ENCODE measurements around the gene LANCL2.
A peak's percentile ranks its signal among the peaks of the same experiment; 100 is the strongest.
"Not testable (repeated sequence)": the region's sequence is repeated elsewhere in the genome, so short reads cannot be mapped to it uniquely, and the experiment has no call there.

The LANCL2 gene

DNA sequence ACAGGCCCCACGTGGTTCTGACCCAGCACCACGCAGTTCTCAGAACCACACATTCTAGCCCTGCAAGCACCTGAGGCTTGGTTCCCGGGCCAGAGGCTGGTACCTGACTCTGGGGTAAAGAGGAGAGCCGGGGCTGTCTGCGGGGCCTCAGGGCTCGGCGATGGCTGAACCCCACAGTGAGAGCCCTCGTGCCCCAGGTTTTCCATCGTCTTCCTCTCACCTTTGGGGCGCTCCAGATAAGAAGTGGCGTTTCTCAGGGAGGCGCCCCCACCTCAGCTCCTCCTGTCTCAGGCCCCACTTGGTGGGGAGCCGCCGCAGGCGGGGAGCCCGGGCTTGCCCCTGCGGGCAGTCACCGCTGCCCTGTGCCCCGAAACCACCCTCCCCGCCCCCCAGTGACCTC is 2.2 kb upstream of the LANCL2 start:
- no peak for DNase-seq

DNA sequence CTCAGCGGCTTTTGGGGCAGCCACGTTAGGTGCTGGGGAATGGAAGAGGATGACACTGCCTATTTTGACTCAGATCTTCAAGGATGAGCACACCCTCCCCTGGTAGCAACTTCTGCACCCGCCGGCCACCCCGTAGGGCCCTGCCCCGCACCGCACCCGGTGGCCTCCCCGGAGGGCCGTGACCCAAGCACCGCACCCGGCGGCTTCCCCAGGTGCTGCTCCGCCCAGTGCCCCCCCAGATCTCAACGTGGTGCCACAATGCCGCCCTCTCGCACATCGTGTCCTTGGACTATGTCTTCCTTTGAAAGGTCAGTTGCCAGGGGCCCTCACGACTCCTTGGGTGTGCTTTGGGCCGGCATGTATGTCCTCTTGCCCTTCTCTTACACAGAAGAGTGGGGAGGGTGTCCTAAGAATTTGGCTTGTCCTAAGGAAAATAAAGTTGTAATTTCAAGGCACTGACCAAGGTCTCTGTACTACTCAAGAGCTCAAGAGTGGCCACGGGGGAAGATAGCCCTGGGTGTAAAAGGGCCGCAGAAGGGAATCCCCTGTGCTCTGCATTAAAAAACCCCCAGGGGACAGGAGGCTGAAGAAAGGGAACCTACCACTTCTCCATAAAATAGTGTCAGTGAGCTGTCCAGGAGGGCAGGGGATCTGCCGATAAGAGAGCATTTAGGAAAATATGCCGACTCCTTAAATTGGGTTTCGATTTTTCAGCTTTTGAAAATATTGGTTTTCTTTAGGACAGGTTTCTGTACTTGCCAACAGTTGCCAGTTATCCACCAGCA is 1.6 kb upstream of the LANCL2 start:
- no peak for DNase-seq

DNA sequence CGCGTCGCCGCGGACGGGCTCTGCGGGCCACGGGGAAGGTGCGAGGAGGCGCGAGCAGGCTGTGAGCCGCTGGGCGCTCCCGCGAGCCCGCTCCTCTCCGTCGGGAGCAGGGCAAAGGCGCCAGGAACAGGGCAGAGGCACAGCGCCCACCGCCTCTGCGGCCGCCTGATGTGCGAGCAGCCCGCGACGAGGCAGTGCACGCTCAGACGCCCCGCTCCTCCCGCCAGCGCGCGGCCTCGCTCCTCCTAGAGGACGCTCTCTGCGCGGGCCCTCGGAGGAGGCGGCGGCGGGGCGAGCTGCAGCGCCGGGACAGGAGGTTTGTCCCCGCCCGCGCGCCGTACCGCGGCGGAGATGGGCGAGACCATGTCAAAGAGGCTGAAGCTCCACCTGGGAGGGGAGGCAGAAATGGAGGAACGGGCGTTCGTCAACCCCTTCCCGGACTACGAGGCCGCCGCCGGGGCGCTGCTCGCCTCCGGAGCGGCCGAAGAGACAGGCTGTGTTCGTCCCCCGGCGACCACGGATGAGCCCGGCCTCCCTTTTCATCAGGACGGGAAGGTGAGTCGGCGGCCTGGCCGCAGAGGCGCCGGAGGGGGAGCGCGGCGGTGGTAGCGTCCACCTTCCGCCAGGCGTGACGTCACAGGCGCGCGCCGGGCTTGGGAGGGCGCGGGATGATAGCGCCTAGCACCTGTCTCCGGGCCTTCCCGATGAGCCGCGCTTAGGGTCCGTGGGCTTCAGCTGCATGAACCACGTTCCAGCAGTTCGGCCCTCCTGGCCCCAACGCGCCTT is 731 bp downstream of the LANCL2 start:
- peak; percentile 95 for DNase-seq

DNA sequence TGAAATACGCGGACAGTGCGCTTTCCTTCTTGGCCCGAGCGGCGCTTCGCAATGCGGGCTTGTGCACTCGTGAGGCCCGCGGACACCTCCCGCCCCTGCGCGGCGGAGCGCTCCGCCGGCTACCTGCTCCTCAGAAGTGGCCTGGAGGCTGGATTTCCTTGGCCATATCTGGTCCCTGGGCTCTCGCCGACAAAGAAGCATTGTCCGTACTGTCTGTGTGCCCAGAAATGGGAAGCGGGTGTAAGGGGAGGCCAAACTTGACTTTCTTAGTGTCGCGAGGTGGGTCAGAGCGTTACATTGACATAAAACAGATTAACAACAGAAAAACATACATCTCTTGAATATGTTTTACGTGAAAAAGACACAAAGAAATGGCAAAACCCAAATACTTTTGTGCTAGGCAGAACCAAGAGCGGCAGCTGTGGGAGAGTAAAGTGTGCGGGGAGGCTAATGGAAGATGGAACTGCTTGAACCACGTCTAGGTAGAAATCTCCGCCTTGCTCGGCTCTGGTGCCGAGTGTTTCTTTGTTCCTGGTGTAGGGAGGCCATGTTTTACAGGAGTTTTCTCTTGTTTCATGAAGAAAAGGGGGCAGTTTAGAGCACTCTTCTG is 1.4 kb downstream of the LANCL2 start:
- DNase-seq: peak; percentile 12

DNA sequence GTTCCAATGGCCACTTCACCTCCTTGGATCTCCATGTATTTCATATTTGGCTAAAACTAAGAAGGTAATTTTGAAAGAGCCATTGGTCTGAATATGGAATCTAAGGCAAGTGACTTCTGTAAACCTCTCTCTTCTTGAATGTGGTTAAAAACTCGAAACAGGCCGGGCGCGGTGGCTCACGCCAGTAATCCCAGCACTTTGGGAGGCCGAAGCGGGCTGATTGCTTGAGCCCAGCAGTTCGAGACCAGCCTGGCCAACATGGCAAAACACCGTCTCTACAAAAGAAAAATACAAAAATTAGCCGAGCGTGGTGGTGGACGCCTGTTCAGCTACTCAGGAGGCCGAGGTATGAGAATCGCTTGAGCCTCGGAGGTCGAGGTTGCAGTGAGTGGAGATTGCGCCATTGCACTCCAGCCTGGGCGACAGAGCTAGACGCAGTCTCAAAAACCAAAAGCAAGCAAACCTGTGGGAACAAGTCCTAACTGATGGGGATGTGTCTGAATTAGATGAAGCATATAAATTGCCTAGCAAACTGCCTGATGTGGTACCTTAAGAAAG is 2.2 kb downstream of the LANCL2 start:
- no peak for DNase-seq

DNA sequence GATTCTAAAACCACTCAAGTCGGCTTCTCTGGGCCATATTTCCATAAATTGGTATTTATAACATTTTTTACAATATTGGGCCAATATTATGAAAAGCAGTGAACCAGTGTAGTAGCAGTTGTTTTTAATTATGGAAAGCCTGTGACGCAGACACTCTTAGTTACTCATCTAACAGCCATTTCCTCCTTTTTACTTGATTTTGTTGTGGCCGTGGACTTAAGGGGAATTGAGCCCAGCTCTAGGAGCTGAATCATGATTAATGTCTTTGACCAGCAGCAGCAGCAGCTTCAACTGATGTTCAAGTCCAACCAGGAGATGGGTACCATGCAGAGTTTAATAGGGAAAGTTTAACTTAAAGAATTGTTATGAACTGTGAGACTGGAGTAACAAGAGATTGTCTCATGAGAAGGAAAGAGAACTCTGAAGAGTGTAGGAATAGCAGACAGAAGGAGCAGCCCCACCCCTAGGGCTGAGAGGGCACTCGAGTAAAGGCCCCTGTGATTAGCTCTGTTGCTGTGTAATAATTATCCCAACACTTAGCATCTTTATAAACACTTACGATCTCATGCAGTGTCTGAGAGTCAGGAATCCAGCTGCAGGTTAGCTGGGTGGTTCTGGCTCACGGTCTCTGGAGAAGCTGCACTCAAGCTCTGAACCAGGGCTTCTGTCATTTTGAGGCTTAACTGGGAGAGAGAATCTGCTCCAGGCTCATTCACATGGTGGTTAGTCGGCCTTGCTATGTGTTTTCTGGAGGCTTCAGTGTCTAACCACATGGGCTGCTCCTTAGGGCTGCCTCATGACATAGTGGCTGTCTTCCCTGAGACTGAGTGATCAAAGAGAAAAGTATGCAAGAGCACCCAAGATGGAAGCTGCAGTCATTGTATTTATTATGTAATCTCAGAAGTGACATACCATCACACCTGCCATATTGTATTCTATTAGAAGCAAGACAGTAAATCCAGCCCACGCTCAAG is 4.6 kb downstream of the LANCL2 start:
- DNase-seq: no peak

DNA sequence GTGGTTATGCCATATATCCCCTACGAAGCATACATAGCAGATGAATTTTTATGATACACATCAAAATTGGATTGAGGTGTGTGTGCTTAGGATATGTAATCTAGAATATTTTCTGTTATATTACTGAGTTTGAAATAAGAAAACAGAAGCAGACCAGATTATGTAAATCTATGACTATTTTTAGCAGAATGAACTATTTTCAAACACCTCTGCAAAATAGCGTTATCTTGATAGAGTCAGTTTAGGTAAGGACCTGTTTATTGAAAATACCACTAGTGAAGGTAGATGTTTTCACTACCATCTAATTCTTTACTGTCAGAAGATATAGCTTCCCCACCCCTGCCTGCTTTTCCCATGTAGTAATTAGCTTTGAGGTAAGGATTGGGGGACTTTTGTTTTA is 9.1 kb downstream of the LANCL2 start:
- no peak for DNase-seq

DNA sequence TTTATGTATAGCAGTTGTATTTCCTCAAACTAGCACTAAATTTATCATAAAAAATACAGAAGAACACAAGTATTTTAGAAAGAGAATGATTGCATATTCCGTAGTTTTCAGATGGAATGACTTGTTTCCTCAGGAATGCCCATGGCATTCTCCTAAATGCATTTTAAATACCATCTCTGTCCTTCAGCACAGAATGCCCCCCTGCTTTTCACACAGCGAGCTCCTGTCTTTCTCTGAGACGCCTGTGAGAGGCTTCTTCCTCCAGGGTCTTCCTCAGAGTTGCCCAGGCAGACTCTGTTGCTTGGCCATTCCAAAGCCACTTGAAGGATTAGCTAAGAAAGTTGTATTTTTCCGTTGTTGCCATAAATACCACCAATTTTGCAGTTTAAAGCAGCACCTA is 10.1 kb downstream of the LANCL2 start:
- DNase-seq: no peak

DNA sequence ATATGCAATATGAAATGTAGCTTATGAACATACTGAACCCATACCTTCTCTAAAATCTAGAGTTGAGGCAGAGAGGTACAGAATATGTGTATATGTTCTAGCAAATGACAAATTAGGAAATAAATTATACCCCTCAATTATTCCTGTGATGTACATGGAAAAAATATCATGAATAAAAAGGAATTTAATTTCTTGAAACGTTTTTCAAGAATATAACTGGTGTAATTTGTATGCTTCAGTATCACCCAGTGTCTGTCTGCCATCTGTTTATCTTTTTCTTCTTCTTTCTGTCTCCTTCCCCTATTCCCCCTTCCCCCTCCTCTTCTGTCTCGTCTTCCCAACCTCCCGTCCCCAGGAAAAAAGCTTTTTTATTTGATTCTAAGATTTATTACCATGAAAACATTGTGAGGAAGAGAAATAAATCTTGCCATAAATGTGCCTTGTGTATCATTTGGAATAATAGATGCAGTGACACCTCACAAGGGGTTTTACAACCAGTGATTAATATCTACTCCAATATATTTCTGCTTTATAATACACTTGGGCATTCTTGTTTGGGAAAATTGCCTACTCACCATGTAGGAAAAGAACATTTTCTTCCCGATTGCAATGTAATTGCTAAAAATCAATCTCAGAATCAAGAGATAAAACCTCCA is 12.2 kb downstream of the LANCL2 start:
- DNase-seq: no peak

DNA sequence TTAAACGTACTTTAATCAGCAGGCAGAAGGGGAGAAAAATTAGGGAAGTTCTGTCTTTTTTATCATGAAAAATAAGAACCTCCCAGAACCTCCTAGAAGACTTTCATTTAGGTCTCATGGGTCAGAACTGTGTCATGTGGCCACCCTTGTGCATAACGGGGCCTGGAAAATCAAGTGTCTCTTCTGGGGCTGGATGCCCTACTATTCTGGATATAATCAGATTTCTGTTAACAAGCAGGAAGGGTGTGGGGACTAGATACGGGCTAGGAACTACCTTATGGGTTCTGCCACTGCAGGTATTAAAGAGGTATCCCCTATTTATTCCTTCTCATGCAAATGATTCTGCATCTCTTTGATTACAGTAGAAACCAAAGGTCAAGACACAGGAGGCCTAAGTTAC is 14.1 kb downstream of the LANCL2 start:
- no peak for DNase-seq

DNA sequence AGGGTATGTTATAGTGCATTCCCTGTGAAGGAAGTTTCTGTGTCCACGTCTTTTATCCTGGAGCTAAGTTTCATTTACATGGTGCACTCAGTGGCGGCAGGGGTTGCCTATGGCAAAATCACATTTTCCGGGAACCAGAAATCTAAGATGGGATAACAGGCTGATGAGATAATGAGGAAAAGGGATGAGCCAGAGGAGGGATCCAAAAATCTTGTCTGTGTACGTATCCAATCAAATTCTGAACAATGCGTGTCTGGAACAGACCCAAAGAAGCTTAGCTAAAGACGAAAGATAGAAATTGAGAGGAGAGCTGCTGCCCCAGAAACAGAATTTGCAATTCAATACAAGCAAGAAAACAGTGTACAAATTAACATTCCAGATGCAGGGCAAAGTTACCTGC is 16.1 kb downstream of the LANCL2 start:
- no peak for DNase-seq

DNA sequence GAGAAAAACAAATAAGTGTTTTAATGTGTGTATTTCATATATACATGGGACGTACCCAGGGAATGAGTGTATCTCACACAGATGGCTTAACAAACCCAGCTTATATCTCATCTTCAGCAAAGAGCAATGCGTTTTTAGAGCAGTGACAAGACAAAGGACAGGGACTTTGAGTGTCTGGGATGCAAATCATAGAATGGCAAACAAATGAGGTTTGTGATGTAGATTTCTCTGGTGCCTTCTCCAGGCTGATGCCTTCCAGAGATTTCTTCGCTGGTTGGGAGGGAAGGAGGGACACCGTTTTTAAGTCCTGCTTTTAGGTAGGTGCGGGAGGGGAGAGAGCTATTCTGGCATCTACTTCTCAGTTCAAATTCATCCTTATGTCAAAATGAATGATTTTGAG is 16.6 kb downstream of the LANCL2 start:
- no peak for DNase-seq

DNA sequence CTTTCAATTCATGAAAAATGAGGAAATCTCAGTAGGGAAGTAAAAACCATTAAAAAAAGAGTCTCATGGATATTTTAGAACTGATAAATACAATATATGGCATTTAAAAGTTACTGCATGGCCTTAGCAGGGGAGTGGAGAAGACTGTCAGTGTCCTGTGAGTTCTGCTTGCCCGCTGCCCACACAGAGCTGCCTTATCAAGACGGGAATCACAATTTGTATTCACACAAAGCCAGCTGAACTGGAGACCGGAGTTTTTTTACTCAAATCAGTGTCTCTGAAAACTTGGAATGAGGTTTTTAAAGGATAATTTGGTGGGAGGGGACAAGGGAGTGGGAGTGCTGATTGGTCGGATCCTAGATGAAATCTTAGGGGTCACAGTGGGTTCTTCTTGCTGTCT is 17.1 kb downstream of the LANCL2 start:
- DNase-seq: no peak

DNA sequence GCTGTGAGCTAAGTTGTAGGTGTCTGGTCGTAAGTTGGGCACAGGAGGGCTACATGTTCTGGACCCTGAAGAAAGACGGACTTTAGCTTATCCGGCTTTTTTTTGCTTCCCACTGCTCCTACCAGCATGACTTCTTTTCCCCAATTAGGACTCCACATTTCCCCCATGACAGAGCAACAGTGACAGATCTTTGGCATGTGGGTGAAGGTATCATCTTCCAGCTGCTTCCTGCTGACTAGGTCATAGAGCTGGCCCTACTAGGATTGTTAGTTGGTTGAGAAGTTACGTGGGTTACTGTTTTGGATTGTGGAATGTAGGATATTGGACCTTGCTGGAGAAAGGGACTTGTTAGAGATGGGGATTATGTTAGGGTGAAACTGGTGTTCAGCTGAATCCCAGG is 21.4 kb downstream of the LANCL2 start:
- DNase-seq: no peak

DNA sequence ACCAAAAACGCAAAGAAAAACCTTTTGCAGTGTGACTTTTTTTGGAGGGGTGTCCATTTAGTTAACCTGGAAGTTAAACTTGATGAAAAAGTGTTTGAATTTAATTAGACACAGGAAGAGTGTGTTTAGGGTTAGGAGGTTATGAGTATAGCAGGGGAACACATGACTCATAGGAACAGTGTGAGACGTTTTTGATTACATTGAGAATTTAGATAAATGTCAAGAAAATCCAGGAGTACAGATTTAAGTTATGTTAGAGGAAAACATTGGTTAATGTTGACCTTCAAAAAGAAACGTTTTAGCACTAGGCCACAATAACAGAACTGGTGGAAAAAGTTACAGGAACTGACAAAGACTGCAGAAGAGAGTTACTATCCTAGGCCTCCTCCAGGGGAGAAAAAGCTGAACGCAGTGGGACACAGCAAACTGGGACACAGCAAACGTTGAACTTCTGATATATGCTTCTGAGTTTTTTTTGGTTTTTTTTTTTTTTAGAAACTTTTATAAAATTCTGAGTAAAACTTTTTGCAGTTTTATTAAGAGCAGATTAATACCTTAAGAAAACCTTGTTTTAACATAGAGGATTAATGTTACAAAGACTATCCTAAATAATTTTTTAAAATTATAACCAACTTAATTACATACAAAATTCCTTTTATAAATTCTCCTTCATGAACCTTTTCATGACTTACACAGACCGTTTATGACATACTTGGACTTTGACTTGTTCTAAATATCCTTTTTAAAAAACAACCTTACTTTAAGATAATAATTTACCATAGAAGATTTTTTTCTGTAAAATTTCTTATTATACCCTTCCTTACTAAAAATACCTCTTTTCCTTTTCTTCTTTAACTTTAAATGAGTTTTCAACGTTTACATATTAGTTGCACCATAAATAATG is 22.2 kb downstream of the LANCL2 start:
- no peak for DNase-seq

DNA sequence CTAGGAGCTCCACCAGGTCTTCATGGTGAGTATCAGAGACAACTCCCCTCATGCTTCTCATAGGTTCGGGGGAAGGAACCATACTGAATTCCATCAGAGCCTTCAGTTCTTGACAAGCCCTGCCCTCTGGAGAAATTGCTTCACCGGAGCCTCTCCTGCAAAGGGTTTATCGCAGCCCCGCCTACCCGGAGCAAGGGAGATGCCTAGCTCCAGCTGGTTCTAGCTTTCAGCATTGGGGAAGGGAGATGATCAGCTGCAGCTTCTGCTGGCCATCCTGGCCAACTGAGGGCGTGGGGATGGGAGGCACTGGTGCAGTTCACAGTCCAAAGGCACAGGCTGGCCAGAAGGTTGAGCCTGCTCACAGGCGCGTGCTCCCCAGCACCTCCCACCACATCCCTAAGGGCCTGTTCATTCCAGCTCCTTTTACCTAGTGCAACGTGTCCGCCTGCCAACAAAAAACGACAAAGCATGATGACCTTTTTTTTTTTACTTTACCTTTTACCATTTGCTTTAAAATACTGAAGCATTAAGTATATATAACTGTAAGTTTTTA is 31.2 kb downstream of the LANCL2 start:
- no peak for DNase-seq

DNA sequence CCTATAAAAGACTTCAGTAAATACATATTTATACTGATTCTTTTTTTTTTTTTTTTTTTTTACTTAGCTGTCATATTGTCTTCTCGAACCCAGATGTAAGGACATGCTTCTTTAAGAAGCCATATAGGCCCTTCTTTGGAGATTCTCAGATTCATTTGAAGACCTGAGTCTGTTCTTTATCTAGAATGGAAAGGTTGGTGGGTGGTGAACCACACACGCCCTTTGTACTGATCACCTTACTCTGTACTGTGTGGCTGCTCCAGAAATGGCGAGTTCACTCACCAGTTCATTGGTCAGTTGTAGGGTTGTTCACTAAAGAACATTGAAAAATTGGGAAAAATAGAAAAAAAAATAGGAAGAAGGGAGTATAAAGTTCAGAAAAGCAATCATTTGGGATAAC is 32.5 kb downstream of the LANCL2 start:
- no peak for DNase-seq

DNA sequence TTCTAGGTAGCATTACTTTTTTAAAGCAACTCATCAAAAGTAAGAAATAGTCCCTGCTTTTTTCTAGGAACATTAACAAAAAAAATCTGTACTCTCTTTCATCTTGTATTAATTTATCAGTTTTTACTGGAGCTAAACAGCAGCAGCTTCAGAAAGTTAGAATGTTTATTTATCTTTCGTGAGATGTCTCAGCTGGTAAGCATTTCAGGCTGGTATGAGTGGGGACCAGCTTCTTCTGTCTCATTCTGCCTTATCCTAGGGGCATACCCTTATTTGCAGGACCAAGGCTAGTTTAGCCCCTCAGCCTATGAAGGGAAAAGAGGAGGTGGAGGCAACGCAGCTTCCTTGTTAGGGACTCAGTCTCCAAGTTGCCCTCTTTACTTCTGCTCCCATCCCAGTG is 35.1 kb downstream of the LANCL2 start:
- no peak for DNase-seq

DNA sequence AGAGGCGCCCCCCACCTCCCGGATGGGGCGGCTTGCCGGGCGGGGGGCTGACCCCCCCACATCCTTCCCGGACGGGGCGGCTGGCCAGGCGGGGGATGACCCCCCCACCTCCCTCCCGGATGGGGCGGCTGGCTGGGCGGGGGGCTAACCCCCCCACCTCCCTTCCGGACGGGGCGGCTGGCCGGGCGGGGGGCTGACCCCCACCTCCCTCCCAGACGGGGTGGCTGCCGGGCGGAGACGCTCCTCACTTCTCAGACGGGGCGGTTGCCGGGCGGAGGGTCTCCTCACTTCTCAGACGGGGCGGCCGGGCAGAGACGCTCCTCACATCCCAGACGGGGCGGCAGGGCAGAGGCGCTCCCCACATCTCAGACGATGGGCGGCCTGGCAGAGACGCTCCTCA is 37.4 kb downstream of the LANCL2 start:
- not testable (repeated sequence) for DNase-seq

DNA sequence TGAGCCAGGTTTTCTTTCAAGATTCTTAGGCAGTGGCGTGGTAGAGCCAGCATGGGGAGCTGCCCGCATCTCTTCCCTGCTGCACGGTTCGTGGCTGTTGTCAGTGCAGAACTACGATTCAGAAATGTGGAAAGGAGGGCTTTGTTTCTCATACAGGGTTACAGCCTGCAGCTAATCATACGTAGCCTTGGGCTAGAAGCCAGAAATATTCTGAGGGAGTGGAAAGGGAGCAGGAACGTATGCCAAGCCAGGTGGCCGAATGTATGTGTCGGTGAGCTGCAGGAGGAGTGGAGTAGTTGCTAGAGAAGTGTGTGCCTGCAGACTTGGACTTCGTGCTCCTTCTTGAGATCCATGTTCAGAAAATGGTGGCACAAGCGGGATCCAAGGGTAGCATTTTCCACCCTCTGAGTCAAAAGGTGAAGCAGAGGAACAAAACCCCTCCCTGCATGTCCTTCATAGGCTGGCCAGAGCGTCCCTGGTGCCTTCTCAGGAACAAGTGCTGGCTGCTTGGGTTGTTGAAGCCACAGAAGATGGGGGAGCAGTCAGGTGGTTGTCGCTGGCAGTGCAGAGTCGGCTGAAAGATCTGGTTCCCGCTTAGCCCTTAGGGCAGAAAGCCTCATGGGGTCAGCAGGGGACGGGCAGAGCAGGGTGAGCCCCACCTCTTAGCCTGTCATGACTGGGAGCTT is 40.9 kb downstream of the LANCL2 start:
- no peak for DNase-seq

All from CD4-positive, alpha-beta T cell treated with Interleukin-6 for 4 hours (primary cell).